Spinal cord (tissue), 10 donors: Measurements from ENCODE around the gene MMS22L. TPM values are rescaled to one million over a fixed set of nuclear protein-coding genes. Genes with fewer than 3 reads are reported as not detected.

Experiments used
- DNase-seq, 6 donors: peaks; one replicate each; pipeline versions ENCODE4 v3.0.0 to v3.0.0-alpha.2; 2013 to 2015; ENCODE audit warnings: low spot score in 6 of 6, low read depth in 4 of 6
- H3K27ac ChIP-seq: one replicate; pipeline ENCODE4 v1.5.1; 2013; ENCODE audit warnings: low read depth, low read length, control low read depth
- H3K27me3 ChIP-seq: one replicate; pipeline ENCODE4 v1.6.1; 2013; ENCODE audit warnings: low read length; ENCODE audit not compliant: control insufficient read depth, insufficient read depth
- H3K36me3 ChIP-seq: one replicate; pipeline ENCODE4 v1.6.1; 2013; ENCODE audit warnings: low read length; ENCODE audit not compliant: control insufficient read depth, insufficient read depth
- H3K4me1 ChIP-seq: one replicate; pipeline ENCODE4 v1.6.1; 2013; ENCODE audit warnings: low read length; ENCODE audit not compliant: control insufficient read depth, insufficient read depth
- H3K4me3 ChIP-seq: one replicate; pipeline ENCODE4 v1.5.1; 2013; ENCODE audit warnings: low read depth, low read length, control low read depth
- H3K9me3 ChIP-seq: one replicate; pipeline ENCODE4 v1.6.1; 2013; ENCODE audit warnings: low read length; ENCODE audit not compliant: control insufficient read depth, insufficient read depth
- WGBS: methylation state at CpG from one replicate; pipeline ENCODE4 v1.1.5; 2013; ENCODE audit warnings: missing lambda C conversion rate; ENCODE audit not compliant: insufficient coverage; 5-methylcytosine and 5-hydroxymethylcytosine counted together
- polyA plus RNA-seq, 2 donors: library from polyadenylated mRNA; unstranded; fragments of 120-200 nt; gene quantifications; one replicate each; pipeline ENCODE4 v1.2.1, GENCODE V29; 2013; ENCODE audit not compliant: insufficient read length in 2 of 2
- total RNA-seq, 2 donors: library from RNA; depleted of rRNA in 1 of 2; stranded (reverse); fragments of 120-200 nt in 1 of 2; fragments of >200 nt in 1 of 2; gene quantifications; one replicate each; pipeline versions ENCODE4 v1.2.3 to v1.2.4, GENCODE V29; 2013 to 2014
- donor health status: healthy.

MMS22L gene
- total and polyA plus RNA-seq, 4 donors: 5.9 to 18.9 (median 9.3) TPM

GRCh38 chr6:97110149-97110548 is 172.9 kb downstream of the MMS22L start:
- DNase-seq: no peak
- H3K27ac ChIP-seq: no peak overlapping the region
- no peaks in the 10 kb centered on the region for H3K9me3 ChIP-seq
- 84% methylated on average over 3 of the region's 5 CpGs for WGBS
- H3K36me3 ChIP-seq: peaks cover 8% of the 10 kb centered on the region
- H3K27me3 ChIP-seq: no peaks in the 10 kb centered on the region
- no peaks in the 10 kb centered on the region for H3K4me1 ChIP-seq
- no peak overlapping the region for H3K4me3 ChIP-seq

DNA sequence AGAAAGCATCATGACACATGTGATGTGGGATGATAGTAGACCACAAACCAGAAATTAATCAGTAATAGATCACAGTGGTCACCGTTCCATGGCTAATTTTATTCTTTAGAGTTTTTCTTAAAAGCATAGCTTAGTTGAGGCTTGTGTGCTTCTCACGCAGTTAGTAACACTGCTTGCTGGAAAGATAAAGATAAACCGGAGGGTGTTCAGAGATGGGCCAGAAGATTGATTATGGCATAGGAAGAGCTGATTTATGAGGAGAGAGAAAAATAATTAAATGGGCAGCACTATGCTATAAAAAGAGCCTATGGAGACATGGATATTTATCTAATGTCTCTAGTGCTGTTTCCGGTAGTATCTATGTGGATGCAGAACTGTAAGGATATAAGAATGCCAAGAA is 173.6 kb downstream of the MMS22L start:
- H3K36me3 ChIP-seq: peaks cover 8% of the 10 kb centered on the region
- no peak overlapping the region for H3K27ac ChIP-seq
- 74% methylated on average over 2 of the region's 4 CpGs for WGBS
- DNase-seq: peak in 1 of 6 donors; percentile 20
- no peaks in the 10 kb centered on the region for H3K4me1 ChIP-seq
- H3K4me3 ChIP-seq: no peak overlapping the region
- H3K27me3 ChIP-seq: no peaks in the 10 kb centered on the region
- no peaks in the 10 kb centered on the region for H3K9me3 ChIP-seq

DNA sequence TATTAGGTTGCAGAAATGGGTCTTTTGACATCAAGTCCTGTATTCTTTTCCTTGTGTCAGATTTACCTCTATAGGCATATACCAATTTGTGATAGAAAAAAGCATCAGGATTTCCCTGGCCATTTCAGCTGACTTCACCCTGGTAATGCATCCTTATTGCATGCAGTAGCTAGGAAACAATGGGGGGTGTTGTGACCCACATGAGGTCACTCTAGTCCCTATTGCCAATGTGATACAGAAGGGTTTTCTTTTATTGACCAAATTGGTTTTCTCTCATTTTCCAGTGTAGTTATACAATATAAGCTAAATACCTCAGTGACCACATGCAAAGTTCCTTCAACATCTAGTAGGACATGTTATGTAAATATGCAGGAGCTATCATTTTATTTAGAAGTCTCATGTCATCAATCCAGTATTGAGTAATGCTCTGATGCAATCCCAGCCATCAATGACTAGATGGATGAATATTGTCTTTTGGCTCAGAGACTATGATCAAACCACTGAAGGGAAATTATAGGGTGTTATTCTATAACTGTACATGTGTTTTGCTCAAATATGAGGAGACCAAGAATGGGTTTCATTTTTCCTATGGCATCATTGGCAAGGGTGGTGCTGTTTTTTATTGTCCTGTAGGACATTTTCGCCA is 180.7 kb downstream of the MMS22L start:
- no peaks in the 10 kb centered on the region for H3K27me3 ChIP-seq
- no peaks in the 10 kb centered on the region for H3K36me3 ChIP-seq
- WGBS: no CpG with 5 or more reads among the region's 1 CpG
- H3K9me3 ChIP-seq: no peaks in the 10 kb centered on the region
- no peaks in the 10 kb centered on the region for H3K4me1 ChIP-seq
- H3K27ac ChIP-seq: no peak overlapping the region
- H3K4me3 ChIP-seq: no peak overlapping the region
- DNase-seq: no peak

DNA sequence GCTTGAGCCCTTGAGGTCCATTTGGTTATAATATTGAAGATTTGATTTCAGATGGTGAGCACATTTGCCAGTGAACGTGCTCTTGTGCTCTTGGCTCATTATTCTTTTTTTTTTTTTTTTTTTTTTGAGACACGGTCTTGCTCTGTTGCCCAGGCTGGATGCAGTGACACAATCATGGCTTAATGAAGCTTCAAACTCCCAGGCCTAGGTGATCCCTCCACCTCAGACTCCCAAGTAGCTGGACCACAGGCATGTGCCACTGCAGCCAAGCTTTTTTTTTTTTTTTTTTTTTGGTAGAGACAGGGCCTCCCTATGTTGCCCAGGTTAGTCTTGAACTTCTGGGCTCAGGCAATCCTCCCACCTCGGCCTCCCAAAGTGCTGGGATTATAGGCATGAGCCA is 182.3 kb downstream of the MMS22L start:
- 100% methylated on average over 1 of the region's 3 CpGs for WGBS
- Histone ChIP-seq H3K36me3 (no peaks in the 10 kb centered on the region), H3K9me3 (no peaks in the 10 kb centered on the region), H3K27me3 (no peaks in the 10 kb centered on the region), H3K4me3 (no peak overlapping the region), H3K27ac (no peak overlapping the region), H3K4me1 (no peaks in the 10 kb centered on the region)
- DNase-seq: no peak

DNA sequence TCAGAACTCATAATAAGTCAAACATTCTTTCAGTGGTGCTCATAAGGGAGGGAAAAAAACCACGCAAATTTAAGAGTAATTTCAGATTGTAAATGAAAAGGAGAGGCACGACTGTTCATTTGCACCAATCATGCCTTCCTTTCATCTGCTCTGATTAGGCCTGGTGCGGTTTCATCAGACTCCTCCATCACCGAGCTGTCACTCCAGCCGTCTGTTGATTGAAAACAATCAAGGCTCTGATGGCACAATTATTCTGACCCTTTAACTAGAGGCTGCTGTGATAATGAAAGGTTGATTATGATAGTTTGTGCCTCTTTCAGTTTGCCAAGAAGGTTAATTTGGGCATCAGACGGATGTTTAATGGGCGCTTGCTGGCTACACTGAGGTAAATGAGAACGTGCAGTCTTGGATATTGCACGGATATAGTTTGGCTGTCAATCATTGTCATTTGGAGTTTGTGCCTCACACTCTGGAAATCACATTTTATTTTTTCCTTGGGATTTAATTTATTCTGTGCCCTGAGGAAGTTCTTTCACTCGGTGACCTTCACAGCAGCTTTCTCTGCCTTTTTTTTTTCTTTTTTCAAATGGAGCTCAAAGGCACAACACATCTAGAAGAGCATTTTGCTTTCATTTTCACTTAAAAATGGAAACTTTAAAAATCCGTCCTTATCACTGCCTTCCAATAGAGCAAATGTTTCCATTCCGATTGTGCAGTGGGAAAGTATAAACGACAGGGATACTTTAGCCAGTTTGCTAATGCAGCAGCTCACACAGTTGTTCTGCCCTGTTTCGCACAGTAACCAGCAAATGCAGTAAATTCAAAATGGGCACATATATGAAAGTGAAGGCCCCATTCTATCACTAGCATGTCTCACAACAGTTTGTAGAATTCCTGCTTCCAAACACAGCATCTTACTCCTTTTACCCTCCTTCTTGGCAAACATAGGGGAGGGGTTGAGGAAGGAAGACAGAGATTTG is 185.7 kb downstream of the MMS22L start:
- Histone ChIP-seq H3K4me3 (no peak overlapping the region), H3K27me3 (no peaks in the 10 kb centered on the region), H3K36me3 (no peaks in the 10 kb centered on the region), H3K27ac (no peak overlapping the region), H3K9me3 (no peaks in the 10 kb centered on the region), H3K4me1 (no peaks in the 10 kb centered on the region)
- DNase-seq: peak in 2 of 6 donors; percentile 33 to 59
- WGBS: 71% methylated on average over 8 of the region's 14 CpGs

DNA sequence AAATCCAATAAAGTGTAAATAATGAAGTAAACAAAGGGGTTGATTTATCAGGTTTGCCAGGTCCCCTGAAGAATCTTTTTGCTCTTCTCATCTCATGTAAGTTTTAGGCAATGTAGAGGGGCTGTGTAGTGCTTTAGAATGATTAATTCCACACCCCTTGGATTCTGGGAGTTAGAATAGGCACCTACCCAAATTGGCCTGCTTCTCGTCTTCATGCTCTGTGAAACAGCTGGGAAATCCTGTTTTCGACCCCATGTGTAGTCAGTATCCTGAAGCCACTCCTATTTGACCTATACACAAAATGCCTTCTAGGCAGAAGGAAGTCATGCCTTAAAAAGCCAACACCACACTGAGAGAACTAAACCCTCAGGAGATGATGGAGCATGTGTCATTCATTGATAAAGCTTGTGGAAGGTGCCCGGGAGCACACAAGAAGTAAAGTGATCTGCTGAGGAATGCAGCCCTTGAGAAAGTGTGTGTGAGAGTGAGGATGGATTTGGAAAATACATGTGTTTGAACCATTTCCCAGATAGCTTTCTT is 187.6 kb downstream of the MMS22L start:
- no peak overlapping the region for H3K4me3 ChIP-seq
- DNase-seq: peak in 2 of 6 donors; percentile 7 to 11
- H3K36me3 ChIP-seq: no peaks in the 10 kb centered on the region
- no CpG with 5 or more reads among the region's 3 CpGs for WGBS
- no peaks in the 10 kb centered on the region for H3K4me1 ChIP-seq
- no peaks in the 10 kb centered on the region for H3K27me3 ChIP-seq
- no peaks in the 10 kb centered on the region for H3K9me3 ChIP-seq
- no peak overlapping the region for H3K27ac ChIP-seq

GRCh38 chr6:97094376-97094775 is 188.6 kb downstream of the MMS22L start:
- Histone ChIP-seq H3K4me3 (no peak overlapping the region), H3K36me3 (no peaks in the 10 kb centered on the region), H3K27me3 (no peaks in the 10 kb centered on the region), H3K9me3 (no peaks in the 10 kb centered on the region), H3K4me1 (no peaks in the 10 kb centered on the region), H3K27ac (no peak overlapping the region)
- no CpG with 5 or more reads among the region's 2 CpGs for WGBS
- no peak for DNase-seq

DNA sequence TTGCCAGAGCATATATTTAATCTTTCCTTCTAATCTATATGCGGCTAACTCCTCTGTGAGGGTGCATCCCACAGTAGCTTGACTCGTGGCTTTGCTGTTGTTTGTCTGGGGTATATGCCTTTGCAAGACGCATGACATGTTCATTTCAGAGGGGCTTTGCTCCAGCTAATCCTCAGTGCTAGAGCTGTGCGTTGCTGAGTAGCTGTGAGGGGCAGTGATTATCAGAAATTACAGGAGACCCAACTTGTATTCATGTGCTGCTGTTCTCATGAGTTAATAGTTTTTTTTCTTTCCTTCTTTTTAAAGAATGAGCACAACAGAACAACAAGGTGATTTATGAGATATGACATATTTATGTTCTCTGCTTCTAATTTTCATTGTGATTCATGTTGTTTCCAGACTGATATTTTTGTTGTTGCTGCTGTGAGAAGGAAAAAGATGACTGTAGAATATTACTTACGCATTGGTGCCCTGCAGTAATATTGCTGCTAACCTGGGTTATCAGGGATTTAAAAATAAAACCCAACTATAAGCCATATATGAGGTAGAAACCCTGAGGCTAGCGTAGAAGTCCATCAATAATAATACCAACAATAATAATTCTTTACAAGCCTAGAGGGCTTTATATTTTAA is 190.2 kb downstream of the MMS22L start:
- WGBS: 40% methylated on average over 2 of the region's 6 CpGs
- DNase-seq: no peak
- Histone ChIP-seq H3K36me3 (no peaks in the 10 kb centered on the region), H3K4me3 (no peak overlapping the region), H3K27ac (no peak overlapping the region), H3K4me1 (no peaks in the 10 kb centered on the region), H3K9me3 (no peaks in the 10 kb centered on the region), H3K27me3 (no peaks in the 10 kb centered on the region)
